ENCODE results near the gene GLIS1. TPM values are rescaled to one million over a fixed set of nuclear protein-coding genes. Genes with fewer than 3 reads are reported as not detected.

The GLIS1 gene
- total and polyA plus RNA-seq, 11 donors = 0.06 to 0.35 (median 0.13) TPM; not detected in 6

DNA sequence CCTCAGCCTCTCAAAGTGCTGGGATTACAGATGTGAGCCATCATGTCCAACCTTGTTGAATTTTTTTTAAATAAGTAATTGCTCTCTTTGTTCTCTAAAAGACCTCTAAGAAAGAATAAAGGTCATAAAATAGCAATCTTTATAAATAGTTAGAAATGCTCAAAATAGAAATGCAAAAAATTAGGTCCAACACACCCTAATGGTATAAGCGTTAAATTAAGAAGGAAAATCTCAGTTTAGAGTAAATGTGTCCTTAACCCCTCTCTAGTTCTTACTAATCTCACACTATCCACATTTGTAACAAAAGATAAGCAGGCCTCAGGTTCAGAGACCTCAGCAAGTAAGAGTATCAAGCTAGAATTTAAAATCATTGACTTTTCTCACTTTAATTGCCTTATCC, 38.3 kb upstream of the GLIS1 start:
- DNase-seq (no peak), ATAC-seq (no peak)
- H3K9me3 ChIP-seq = no peaks in the 10 kb centered on the region
- TF ChIP-seq CTCF (IDR thresholded peaks at IDR 0.05) = no peak
- TF ChIP-seq POLR2A (IDR thresholded peaks at IDR 0.05) = no peak
- H3K36me3 ChIP-seq = peaks cover 0 to 25% (median 6%) of the 10 kb centered on the region in 9 donors
- no peak overlapping the region for H3K4me3 ChIP-seq
- H3K27ac ChIP-seq = no peak overlapping the region
- 47 to 98% (median 97%) methylated on average over 1 of the region's 1 CpG for WGBS, 4 donors
- H3K27me3 ChIP-seq = no peaks in the 10 kb centered on the region
- intact Hi-C loops (cut with DNase I) = no loop called here
- H3K4me1 ChIP-seq = no peaks in the 10 kb centered on the region

GRCh38 chr1:53771648-53772047, 32.7 kb upstream of the GLIS1 start:
- DNase-seq (no peak), ATAC-seq (no peak)
- intact Hi-C loops (cut with DNase I) = no loop called here
- Histone ChIP-seq H3K4me1 (peaks cover 0 to 8% (median 1%) of the 10 kb centered on the region in 12 donors), H3K27ac (no peak overlapping the region), H3K36me3 (peaks cover 0 to 36% (median 25%) of the 10 kb centered on the region in 9 donors), H3K27me3 (no peaks in the 10 kb centered on the region), H3K9me3 (no peaks in the 10 kb centered on the region), H3K4me3 (no peak overlapping the region)
- TF ChIP-seq POLR2A (IDR thresholded peaks at IDR 0.05) = no peak
- no peak for TF ChIP-seq CTCF (IDR thresholded peaks at IDR 0.05)
- WGBS, 4 donors = 93 to 96% (median 94%) methylated on average over 2 of the region's 2 CpGs

GRCh38 chr1:53769780-53770179, 30.8 kb upstream of the GLIS1 start:
- H3K4me3 ChIP-seq = no peak overlapping the region
- no peaks in the 10 kb centered on the region for H3K27me3 ChIP-seq
- TF ChIP-seq CTCF (IDR thresholded peaks at IDR 0.05) (no peak), POLR2A (IDR thresholded peaks at IDR 0.05) (no peak)
- 98 to 100% (median 99%) methylated on average over 1 of the region's 1 CpG for WGBS, 4 donors
- no peaks in the 10 kb centered on the region for H3K9me3 ChIP-seq
- DNase-seq (no peak), ATAC-seq (no peak)
- no peak overlapping the region for H3K27ac ChIP-seq
- H3K36me3 ChIP-seq = peaks cover 0 to 36% (median 25%) of the 10 kb centered on the region in 9 donors
- peaks cover 0 to 22% (median 5%) of the 10 kb centered on the region in 12 donors for H3K4me1 ChIP-seq
- intact Hi-C loops (cut with DNase I) = no loop called here

- WGBS, 4 donors = 94 to 100% (median 96%) methylated on average over 1 of the region's 1 CpG
- Histone ChIP-seq H3K36me3 (peaks cover 0 to 36% (median 25%) of the 10 kb centered on the region in 9 donors), H3K27me3 (no peaks in the 10 kb centered on the region), H3K4me3 (no peak overlapping the region), H3K9me3 (no peaks in the 10 kb centered on the region), H3K4me1 (peaks cover 0 to 22% (median 5%) of the 10 kb centered on the region in 12 donors), H3K27ac (no peak overlapping the region)
- ATAC-seq (no peak), DNase-seq (no peak)
- intact Hi-C loops (cut with DNase I) = no loop called here
- no peak for TF ChIP-seq POLR2A (IDR thresholded peaks at IDR 0.05)
- TF ChIP-seq CTCF (IDR thresholded peaks at IDR 0.05) = no peak
Measured at GRCh38 chr1:53769184-53769583, 30.2 kb upstream of the GLIS1 start.

Measured in heart left ventricle (tissue), 16 donors.